Measurements from ENCODE around the gene REG1B.

REG1B gene

GRCh38 chr2:79087785-79088364, at the start of gene REG1B:
REG1B (minus strand) TSS chr2:79087993; CDS start chr2:79087612, 381 bp downstream.
- DNase-seq (ENCODE audit: low spot score), result no peak

GRCh38 chr2:79131687-79132086, 43.9 kb upstream of the REG1B start:
- no peak for DNase-seq (ENCODE audit: low spot score)

- DNase-seq (ENCODE audit: low spot score), result no peak
Measured at GRCh38 chr2:79129804-79130203, 42.0 kb upstream of the REG1B start.

- DNase-seq (ENCODE audit: low spot score), result no peak
Measured at GRCh38 chr2:79129260-79129659, 41.5 kb upstream of the REG1B start.

- DNase-seq (ENCODE audit: low spot score), result no peak
Measured at GRCh38 chr2:79128406-79128805, 40.6 kb upstream of the REG1B start.

GRCh38 chr2:79125721-79125985, 37.9 kb upstream of the REG1B start:
- no peak for DNase-seq (ENCODE audit: low spot score)

GRCh38 chr2:79124907-79125720, 37.3 kb upstream of the REG1B start:
- no peak for DNase-seq (ENCODE audit: low spot score)

- DNase-seq (ENCODE audit: low spot score), result no peak
Measured at GRCh38 chr2:79122676-79123075, 34.9 kb upstream of the REG1B start.

- DNase-seq (ENCODE audit: low spot score), result no peak
Measured at GRCh38 chr2:79120194-79120713, 32.5 kb upstream of the REG1B start, which contains the start of gene REG1A. REG1A (plus strand) TSS chr2:79120488; CDS start chr2:79120862, 374 bp downstream.

- DNase-seq (ENCODE audit: low spot score), result no peak
Measured at GRCh38 chr2:79116997-79117928, 29.5 kb upstream of the REG1B start.

- DNase-seq (ENCODE audit: low spot score), result no peak
Measured at GRCh38 chr2:79114797-79115494, 27.2 kb upstream of the REG1B start.

- no peak for DNase-seq (ENCODE audit: low spot score)
Measured at GRCh38 chr2:79112269-79112668, 24.5 kb upstream of the REG1B start.

- no peak for DNase-seq (ENCODE audit: low spot score)
Measured at GRCh38 chr2:79105259-79105658, 17.5 kb upstream of the REG1B start.

GRCh38 chr2:79103214-79103613, 15.4 kb upstream of the REG1B start:
- no peak for DNase-seq (ENCODE audit: low spot score)

- DNase-seq (ENCODE audit: low spot score), result no peak
Measured at GRCh38 chr2:79101024-79101423, 13.2 kb upstream of the REG1B start.

GRCh38 chr2:79100285-79100684, 12.5 kb upstream of the REG1B start:
- DNase-seq (ENCODE audit: low spot score), result no peak

- DNase-seq (ENCODE audit: low spot score), result no peak
Measured at GRCh38 chr2:79099140-79099686, 11.4 kb upstream of the REG1B start.

- DNase-seq (ENCODE audit: low spot score), result no peak
Measured at GRCh38 chr2:79097843-79098242, 10.1 kb upstream of the REG1B start.

GRCh38 chr2:79090693-79091092, 2.9 kb upstream of the REG1B start:
- DNase-seq (ENCODE audit: low spot score), result no peak

GRCh38 chr2:79086255-79086654, 1.5 kb downstream of the REG1B start:
- no peak for DNase-seq (ENCODE audit: low spot score)

- DNase-seq (ENCODE audit: low spot score), result no peak
Measured at GRCh38 chr2:79085382-79085781, 2.4 kb downstream of the REG1B start.

Data from pons (tissue), 1 donor.